IPS-20b (cell line): ENCODE measurements around the gene HOXD9.
A peak's percentile ranks its signal among the peaks of the same experiment; 100 is the strongest.

ENCODE experiments used
- H3K27ac ChIP-seq: one replicate; pipeline ENCODE4 v1.5.1; 2013; ENCODE audit warnings: low read length
- H3K27me3 ChIP-seq: 2 replicates; pipeline ENCODE4 v1.6.1; 2013; ENCODE audit warnings: mild to moderate bottlenecking, low read length, inconsistent platforms; ENCODE audit not compliant: insufficient read depth
- H3K36me3 ChIP-seq: 2 replicates; pipeline ENCODE4 v1.6.1; 2013; ENCODE audit warnings: low read depth, mild to moderate bottlenecking, inconsistent platforms, low read length, moderate library complexity; ENCODE audit not compliant: insufficient read depth
- H3K4me1 ChIP-seq: 2 replicates; pipeline ENCODE4 v1.6.1; 2013; ENCODE audit warnings: mild to moderate bottlenecking, control low read depth, inconsistent platforms, low read length, moderate library complexity; ENCODE audit not compliant: insufficient read depth
- H3K4me3 ChIP-seq: 2 replicates; pipeline ENCODE4 v1.5.1; 2013; ENCODE audit warnings: mild to moderate bottlenecking, low read length, inconsistent platforms
- H3K9ac ChIP-seq: 2 replicates; pipeline ENCODE4 v1.6.1; 2013; ENCODE audit warnings: low read depth, mild to moderate bottlenecking, inconsistent platforms, low read length, moderate library complexity
- H3K9me3 ChIP-seq: 2 replicates; pipeline ENCODE4 v1.6.1; 2013; ENCODE audit warnings: mild to moderate bottlenecking, low read depth, low read length, inconsistent platforms; ENCODE audit not compliant: insufficient read depth

Gene HOXD9

DNA sequence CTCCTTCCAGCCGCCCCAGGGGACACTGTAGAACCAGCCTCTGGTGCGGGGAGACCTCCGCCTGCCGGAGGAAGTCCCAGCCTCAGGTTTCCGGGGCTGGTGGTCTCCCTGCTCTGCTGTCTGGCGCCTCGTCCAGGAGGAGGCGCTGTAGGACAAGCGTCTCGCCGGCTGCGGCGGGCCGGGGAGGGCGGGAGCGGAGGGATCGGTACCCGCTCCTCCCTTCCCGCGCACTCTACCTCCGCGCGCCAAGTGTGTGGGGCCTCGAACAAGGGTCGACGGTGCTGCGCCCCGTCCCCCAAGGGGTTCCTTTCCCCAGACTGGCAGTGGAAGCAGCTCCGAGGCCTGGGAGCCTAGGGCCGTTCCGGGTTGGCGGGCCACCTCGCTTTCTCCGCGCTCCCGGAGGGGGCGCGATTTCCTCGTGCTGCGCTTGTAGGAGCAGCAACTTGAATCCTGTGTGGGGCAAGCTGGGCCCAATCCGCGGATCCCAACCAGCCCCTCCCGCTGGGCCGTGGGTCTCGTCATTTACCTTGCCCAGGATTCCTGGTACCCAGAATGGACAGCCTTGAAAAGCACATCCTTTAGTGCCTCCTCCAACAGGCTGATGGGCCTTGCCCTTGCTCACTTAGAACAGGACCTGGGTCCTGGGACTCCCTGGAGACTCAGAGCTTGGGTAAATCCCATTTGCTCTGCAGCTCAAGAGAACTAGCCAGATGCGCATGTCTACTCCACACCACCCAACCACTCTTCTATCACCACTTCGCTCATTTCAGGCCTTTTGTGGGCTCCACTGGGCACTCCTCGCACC is 18.2 kb downstream of the HOXD9 start:
- H3K9ac ChIP-seq: no peak overlapping the region
- H3K9me3 ChIP-seq: no peaks in the 10 kb centered on the region; the same call in 1 of the 2 replicates
- no peaks in the 10 kb centered on the region for H3K4me1 ChIP-seq
- peak overlapping the region; percentile 69 for H3K4me3 ChIP-seq
- no peak overlapping the region for H3K27ac ChIP-seq
- peaks cover 100% of the 10 kb centered on the region for H3K27me3 ChIP-seq
- H3K36me3 ChIP-seq: no peaks in the 10 kb centered on the region

DNA sequence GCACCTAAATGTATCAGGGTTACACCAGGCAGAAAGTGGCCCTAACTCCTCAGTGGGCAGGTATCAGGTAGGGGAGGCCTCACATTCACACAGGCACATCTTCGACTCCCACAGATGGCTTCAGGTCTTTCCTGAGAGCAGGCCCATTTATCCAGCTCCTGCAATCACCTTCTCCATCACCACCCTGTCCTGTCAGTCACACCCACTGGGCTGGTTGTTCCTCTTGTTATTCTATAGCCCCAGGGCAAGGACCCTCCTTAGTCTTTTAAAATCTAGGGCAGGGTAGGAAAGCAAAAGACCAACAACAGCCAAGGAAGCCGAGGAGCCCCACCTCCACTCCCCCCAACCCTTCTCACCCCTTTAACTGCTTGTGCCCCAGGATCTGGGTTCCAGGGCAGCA is 19.8 kb downstream of the HOXD9 start:
- H3K4me3 ChIP-seq: no peak overlapping the region
- H3K36me3 ChIP-seq: no peaks in the 10 kb centered on the region
- H3K27ac ChIP-seq: no peak overlapping the region
- no peak overlapping the region for H3K9ac ChIP-seq
- H3K4me1 ChIP-seq: no peaks in the 10 kb centered on the region
- H3K27me3 ChIP-seq: peaks cover 100% of the 10 kb centered on the region
- no peaks in the 10 kb centered on the region; the same call in 1 of the 2 replicates for H3K9me3 ChIP-seq

DNA sequence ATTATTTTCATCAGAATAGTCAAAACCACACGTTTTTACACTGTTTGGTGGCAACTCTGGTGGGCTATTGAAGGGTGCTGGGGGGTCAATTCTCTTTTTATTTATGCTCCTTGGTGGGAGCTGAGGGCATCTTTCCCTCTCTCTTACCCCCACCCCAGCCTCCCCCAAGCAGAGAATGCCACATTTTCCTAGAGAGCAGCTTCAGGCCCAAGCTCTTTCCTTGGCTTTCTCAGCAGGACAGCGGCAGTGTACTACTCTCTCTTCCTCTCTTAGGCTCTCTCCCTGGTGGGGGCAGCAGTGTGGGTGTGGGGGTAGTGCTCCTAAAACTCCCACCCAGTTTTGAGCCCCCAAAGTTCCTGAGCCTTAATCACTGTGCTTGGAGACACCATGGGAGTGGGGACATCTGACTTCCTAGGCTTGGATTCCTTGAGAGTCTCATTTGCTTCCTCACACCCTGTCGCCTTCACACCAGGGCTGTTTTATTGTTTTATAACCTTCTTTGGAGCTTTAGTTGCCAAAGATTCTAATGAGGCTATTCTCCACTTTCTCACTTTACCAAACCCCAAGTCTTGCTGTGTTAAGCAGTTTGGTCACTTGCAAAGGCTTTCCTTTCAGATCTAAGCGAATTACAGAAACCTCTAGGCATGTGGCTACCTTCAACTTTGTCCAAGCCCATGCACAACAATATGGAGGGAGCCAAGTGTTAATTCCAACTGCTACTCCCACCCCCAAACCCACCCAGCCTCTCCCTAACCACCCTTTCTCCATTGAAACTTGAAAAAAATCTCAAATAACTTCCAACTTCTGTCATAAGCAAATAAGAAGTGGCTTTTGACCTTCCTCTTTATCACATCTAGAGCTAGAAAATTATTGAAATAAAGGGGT is 22.8 kb downstream of the HOXD9 start:
- Histone ChIP-seq H3K9me3 (no peaks in the 10 kb centered on the region; the same call in 1 of the 2 replicates), H3K9ac (no peak overlapping the region), H3K36me3 (no peaks in the 10 kb centered on the region), H3K27me3 (peaks cover 100% of the 10 kb centered on the region), H3K27ac (no peak overlapping the region), H3K4me3 (no peak overlapping the region), H3K4me1 (no peaks in the 10 kb centered on the region)

GRCh38 chr2:176146101-176146500 is 23.6 kb downstream of the HOXD9 start:
- no peak overlapping the region for H3K4me3 ChIP-seq
- no peaks in the 10 kb centered on the region for H3K36me3 ChIP-seq
- H3K27me3 ChIP-seq: peaks cover 100% of the 10 kb centered on the region

GRCh38 chr2:176146645-176147044 is 24.1 kb downstream of the HOXD9 start:
- peaks cover 100% of the 10 kb centered on the region for H3K27me3 ChIP-seq
- H3K9me3 ChIP-seq: no peaks in the 10 kb centered on the region; the same call in 1 of the 2 replicates
- H3K4me3 ChIP-seq: no peak overlapping the region
- no peaks in the 10 kb centered on the region for H3K4me1 ChIP-seq
- no peak overlapping the region for H3K27ac ChIP-seq
- H3K9ac ChIP-seq: no peak overlapping the region
- no peaks in the 10 kb centered on the region for H3K36me3 ChIP-seq

More at GRCh38 chr2:176146101-176146500, 23.6 kb downstream of the HOXD9 start:
- Histone ChIP-seq H3K9ac (no peak overlapping the region), H3K9me3 (no peaks in the 10 kb centered on the region; the same call in 1 of the 2 replicates), H3K4me1 (no peaks in the 10 kb centered on the region), H3K27ac (no peak overlapping the region)

GRCh38 chr2:176147210-176147799 is 24.8 kb downstream of the HOXD9 start:
- no peak overlapping the region for H3K4me3 ChIP-seq
- H3K9ac ChIP-seq: no peak overlapping the region
- no peaks in the 10 kb centered on the region for H3K4me1 ChIP-seq
- no peak overlapping the region for H3K27ac ChIP-seq
- H3K27me3 ChIP-seq: peaks cover 100% of the 10 kb centered on the region
- no peaks in the 10 kb centered on the region; the same call in 1 of the 2 replicates for H3K9me3 ChIP-seq
- H3K36me3 ChIP-seq: no peaks in the 10 kb centered on the region

DNA sequence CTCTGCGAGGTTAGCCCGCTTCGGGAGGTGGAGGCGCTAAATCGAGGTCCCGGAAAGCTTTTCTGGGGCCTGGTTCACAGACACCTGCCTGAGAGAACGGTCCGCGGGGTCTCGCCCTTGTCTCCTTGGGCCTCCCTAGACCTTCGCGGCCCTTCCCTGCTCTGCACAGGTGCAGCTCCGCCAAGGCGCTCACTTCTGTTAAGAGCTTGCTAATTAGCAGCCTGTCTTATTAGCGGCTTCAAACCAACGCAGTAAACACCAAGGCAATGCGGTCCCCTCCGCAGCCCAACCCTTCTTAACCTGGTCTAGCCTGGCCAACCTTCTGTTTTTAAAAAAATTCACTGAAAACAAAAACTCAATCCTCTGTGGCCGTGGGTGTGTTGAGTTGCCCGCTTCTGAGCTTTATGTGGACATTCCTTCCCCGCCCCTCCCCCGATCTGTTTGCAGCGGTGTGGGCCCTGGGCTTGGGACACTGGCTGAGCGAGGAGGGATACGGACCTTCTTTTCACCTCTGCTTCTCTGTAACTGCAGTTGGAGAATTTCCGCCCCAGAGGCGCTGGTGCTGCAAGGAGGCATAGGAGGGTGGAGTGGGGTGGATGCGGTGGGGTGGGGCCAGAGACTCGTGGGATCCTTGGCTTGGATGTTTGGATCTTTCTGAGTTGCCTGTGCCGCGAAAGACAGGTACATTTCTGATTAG is 25.4 kb downstream of the HOXD9 start:
- no peaks in the 10 kb centered on the region for H3K4me1 ChIP-seq
- no peak overlapping the region for H3K27ac ChIP-seq
- no peak overlapping the region for H3K4me3 ChIP-seq
- no peaks in the 10 kb centered on the region for H3K36me3 ChIP-seq
- H3K9me3 ChIP-seq: no peaks in the 10 kb centered on the region; the same call in 1 of the 2 replicates
- no peak overlapping the region for H3K9ac ChIP-seq
- H3K27me3 ChIP-seq: peaks cover 100% of the 10 kb centered on the region

DNA sequence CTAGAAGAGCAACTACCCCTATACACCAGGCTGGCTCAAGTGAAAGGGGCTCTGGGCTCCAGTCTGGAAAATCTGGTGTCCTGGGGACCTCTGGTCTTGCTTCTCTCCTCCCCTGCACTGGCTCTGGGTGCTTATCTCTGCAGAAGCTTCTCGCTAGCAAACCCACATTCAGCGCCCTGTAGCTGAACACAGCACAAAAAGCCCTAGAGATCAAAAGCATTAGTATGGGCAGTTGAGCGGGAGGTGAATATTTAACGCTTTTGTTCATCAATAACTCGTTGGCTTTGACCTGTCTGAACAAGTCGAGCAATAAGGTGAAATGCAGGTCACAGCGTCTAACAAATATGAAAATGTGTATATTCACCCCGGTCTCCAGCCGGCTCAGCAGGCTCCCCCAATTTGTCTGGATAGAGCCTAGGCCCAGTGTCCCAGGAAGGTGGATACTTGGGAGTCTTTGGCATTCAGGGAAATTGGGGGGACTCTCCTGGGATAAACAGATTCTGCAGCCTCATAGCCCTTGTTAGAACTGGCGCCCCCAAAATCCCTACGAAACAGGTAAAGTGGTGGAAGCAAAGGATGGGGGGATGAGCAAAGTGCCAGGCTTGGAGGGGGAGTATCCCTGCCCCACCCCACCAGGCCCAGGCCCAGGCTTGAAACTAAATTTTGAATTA is 26.4 kb downstream of the HOXD9 start:
- Histone ChIP-seq H3K9ac (no peak overlapping the region), H3K27ac (no peak overlapping the region), H3K27me3 (peaks cover 100% of the 10 kb centered on the region), H3K36me3 (no peaks in the 10 kb centered on the region), H3K4me1 (no peaks in the 10 kb centered on the region), H3K4me3 (no peak overlapping the region), H3K9me3 (no peaks in the 10 kb centered on the region; the same call in 1 of the 2 replicates)

GRCh38 chr2:176149481-176149938 is 27.0 kb downstream of the HOXD9 start:
- Histone ChIP-seq H3K9ac (no peak overlapping the region), H3K36me3 (no peaks in the 10 kb centered on the region), H3K27me3 (peaks cover 100% of the 10 kb centered on the region), H3K9me3 (no peaks in the 10 kb centered on the region; the same call in 1 of the 2 replicates), H3K27ac (no peak overlapping the region), H3K4me3 (no peak overlapping the region), H3K4me1 (no peaks in the 10 kb centered on the region)

DNA sequence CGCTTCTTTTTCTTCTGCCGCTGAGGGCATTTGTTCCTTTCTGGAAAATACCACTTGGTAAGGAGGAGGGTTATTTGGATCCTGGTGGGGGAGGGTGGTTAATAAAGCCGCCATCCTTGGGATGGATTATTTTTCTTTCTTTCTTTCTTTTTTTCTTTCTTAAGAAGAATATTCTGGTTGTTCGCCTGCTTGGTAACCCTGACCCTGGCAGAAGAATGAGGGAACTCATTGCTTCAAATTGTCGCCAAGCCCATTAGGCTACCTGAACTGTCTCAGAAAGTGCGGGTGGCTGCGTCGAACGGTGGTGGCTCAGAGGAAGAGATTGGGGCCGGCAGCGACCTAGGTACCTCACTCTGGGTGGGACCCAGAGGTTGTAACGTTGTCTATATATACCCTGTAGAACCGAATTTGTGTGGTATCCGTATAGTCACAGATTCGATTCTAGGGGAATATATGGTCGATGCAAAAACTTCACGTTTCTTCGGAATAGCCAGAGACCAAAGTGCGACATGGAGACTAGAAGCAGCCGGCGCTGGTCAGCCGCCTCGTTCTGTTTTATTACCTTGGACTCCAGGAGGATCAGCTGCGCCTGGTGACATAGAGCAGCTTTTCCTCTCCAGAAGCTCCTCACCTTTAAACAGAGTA is 27.5 kb downstream of the HOXD9 start:
- Histone ChIP-seq H3K9me3 (no peaks in the 10 kb centered on the region; the same call in 1 of the 2 replicates), H3K9ac (no peak overlapping the region), H3K27ac (no peak overlapping the region), H3K4me1 (no peaks in the 10 kb centered on the region), H3K27me3 (peaks cover 100% of the 10 kb centered on the region), H3K4me3 (no peak overlapping the region), H3K36me3 (no peaks in the 10 kb centered on the region)
